Coronary artery (tissue), 2 donors: ENCODE measurements around the gene BCL2L12.

Experiments used
- DNase-seq: peaks from one replicate; pipeline ENCODE4 v3.0.0-alpha.2; 2017; ENCODE audit warnings: low spot score
- H3K27ac ChIP-seq, 2 donors: fragments of 200-600 bp; sonication (generic); one replicate each; pipeline ENCODE4 v1.5.1; 2016 to 2019
- H3K4me3 ChIP-seq: fragments of 200-600 bp; sonication (generic); 2 replicates; pipeline ENCODE4 v1.5.1; 2016; ENCODE audit warnings: mild to moderate bottlenecking, moderate library complexity
- CTCF ChIP-seq: fragments of 200-600 bp; sonication (generic); IDR thresholded peaks from one replicate; pipeline ENCODE4 v1.5.1; 2019; ENCODE audit warnings: antibody characterized with exemption

BCL2L12 gene

GRCh38 chr19:49691243-49692146 lies 25.8 kb downstream of the BCL2L12 start:
- DNase-seq = no peak
- peak overlapping the region; percentile 61 for H3K4me3 ChIP-seq
- peak overlapping the region in 1 of 2 donors; percentile 7 for H3K27ac ChIP-seq
- TF ChIP-seq CTCF = no peak

GRCh38 chr19:49692147-49692506 lies 26.4 kb downstream of the BCL2L12 start:
- H3K27ac ChIP-seq = no peak overlapping the region
- no peak for TF ChIP-seq CTCF

GRCh38 chr19:49696115-49696514 lies 30.4 kb downstream of the BCL2L12 start:
- DNase-seq = no peak
- no peak overlapping the region for H3K27ac ChIP-seq
- no peak overlapping the region for H3K4me3 ChIP-seq
- TF ChIP-seq CTCF = no peak

More at GRCh38 chr19:49692147-49692506, 26.4 kb downstream of the BCL2L12 start:
- no peak overlapping the region for H3K4me3 ChIP-seq
- no peak for DNase-seq

DNA sequence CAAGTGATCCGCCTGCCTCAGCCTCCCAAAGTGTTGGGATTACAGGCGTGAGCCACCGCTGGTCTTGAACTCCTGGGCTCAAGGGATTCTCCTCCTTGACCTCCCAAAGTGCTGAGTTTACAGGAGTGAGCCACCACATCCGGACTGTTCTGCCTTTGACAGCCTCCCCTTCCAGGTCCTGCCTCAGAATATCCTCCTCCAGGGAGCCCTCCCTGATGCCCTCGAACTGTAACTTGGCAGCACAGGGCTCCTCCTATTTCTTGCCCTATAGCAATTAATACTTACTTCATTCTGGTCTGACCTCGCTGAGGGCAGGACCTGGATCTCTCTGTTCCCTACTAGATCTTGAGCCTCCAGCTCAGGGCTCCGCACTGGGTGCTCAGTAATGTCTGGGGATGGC lies 31.1 kb downstream of the BCL2L12 start:
- no peak for DNase-seq
- no peak for TF ChIP-seq CTCF
- no peak overlapping the region for H3K27ac ChIP-seq
- no peak overlapping the region for H3K4me3 ChIP-seq

DNA sequence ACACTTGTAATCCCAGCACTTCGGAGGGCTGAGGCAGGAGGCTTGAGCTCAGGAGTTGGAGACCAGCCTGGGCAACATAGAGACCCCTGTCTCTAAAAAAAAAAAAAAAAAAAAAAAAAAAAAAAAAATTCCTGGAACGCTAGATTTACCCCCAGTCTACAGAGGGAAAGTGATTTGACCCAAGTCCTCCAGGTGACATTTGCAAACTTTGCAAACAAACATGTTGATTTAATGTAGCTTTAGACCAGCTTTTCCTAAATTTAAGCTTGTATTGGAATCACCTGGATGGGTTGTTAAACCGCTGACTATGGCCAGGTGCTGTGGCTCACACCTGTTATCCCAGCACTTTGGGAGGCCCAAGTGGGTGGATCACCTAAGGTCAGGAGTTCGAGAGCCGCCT lies 33.6 kb downstream of the BCL2L12 start:
- DNase-seq = no peak
- no peak for TF ChIP-seq CTCF

DNA sequence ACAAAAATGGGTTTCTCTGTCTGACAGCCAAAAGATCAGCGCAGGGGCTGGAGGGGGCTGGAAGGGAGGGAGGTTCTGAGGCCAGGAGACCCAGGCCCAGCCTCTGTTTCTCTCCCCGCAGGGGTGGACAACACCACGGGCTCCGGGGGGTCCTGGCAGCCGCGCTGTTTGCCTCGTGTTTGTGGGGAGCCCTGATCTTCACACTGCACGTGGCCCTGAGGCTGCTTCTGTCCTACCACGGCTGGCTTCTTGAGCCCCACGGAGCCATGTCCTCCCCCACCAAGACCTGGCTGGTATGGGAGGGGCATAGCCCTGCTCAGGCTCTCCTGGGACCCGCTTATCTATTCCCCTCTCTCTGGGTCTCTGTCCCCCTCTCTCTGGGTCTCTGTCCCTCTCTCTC lies 34.8 kb downstream of the BCL2L12 start:
- Histone ChIP-seq H3K4me3 (no peak overlapping the region), H3K27ac (no peak overlapping the region)
- DNase-seq = no peak
- no peak for TF ChIP-seq CTCF

More for the DNA sequence above, 33.6 kb downstream of the BCL2L12 start:
- H3K4me3 ChIP-seq = no peak overlapping the region
- H3K27ac ChIP-seq = no peak overlapping the region

GRCh38 chr19:49701271-49701786 lies 35.6 kb downstream of the BCL2L12 start:
- no peak overlapping the region for H3K27ac ChIP-seq
- TF ChIP-seq CTCF = no peak
- H3K4me3 ChIP-seq = no peak overlapping the region
- no peak for DNase-seq
